ENCODE results near the gene GK2.

GK2 gene

DNA sequence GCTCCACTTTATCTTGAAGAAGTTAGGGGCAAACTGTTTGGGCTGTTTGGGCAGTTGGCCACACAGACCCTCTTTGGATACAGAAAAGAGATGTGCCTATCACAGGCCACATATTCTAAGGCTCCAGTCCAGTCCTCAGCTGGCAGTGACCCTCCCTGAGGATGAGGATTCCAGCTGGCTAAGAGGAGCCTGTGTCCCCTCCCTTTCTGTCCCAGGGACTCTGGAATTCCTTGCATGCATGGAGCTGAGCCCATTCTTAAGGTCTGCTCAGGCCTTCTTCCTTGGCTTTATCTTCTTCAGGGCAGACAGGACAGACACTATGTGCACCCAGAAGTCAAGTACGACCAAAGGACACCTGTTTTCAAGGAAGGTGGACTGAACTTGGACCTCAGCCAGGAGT, 23.8 kb upstream of the GK2 start:
- TF ChIP-seq CTCF (IDR thresholded peaks at IDR 0.05): no peak

- TF ChIP-seq CTCF (IDR thresholded peaks at IDR 0.05): no peak
These were observed 21.3 kb upstream of the GK2 start for GRCh38 chr4:79429113-79429903.

GRCh38 chr4:79426989-79427388, 19.0 kb upstream of the GK2 start:
- no peak for TF ChIP-seq CTCF (IDR thresholded peaks at IDR 0.05)

DNA sequence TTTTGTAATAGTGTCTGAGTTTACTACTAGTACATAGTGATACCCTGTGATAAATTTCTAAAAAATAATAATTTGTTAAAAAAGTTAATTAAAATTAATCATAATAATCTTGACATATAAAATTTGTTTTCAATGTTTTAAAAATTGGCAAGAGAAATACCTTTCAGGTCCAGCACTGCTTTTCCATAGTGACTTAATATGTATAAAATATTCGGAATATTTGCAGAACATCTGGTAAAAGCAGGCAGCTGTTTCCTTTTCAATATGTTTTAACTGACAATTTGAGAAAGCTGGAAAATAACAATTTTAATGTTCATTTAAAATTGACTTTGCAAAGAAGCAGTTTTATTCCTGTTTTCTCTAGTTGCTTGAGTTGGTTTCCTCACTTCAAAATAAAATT, 17.6 kb upstream of the GK2 start:
- TF ChIP-seq CTCF (IDR thresholded peaks at IDR 0.05): no peak

- no peak for TF ChIP-seq CTCF (IDR thresholded peaks at IDR 0.05)
These were observed 13.5 kb upstream of the GK2 start for GRCh38 chr4:79421483-79421882.

DNA sequence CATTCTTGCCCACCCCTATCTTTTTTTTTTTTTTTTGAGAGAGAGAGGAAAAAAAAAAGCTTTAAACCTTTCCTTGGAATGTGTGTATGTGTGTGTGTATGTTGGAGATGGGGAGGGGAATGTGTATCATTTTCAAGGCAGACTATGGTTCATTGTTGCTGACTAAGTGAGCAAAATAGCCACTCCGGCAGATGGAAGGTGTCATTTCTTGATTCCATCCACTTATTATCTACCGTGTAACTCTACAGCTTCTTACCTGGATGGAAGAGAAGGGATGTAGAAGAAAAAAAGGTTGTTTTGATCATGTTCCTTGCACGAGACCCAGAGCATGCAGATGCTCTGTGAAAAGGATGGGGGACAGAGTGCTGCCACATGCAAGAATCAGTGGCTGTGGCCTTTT, 5.9 kb upstream of the GK2 start:
- no peak for TF ChIP-seq CTCF (IDR thresholded peaks at IDR 0.05)

GRCh38 chr4:79413032-79413885, 5.2 kb upstream of the GK2 start:
- TF ChIP-seq CTCF (IDR thresholded peaks at IDR 0.05): no peak
